Gastroesophageal sphincter (tissue), 4 donors: ENCODE results near the gene GOLGA1. TPM values are rescaled to one million over a fixed set of nuclear protein-coding genes. Genes with fewer than 3 reads are reported as not detected.
"Not testable (repeated sequence)": the region's sequence is repeated elsewhere in the genome, so short reads cannot be mapped to it uniquely, and the experiment has no call there.

Source experiments
- ATAC-seq: fragments of 150-250 bp; one replicate; pipeline ENCODE4 v1.9.1; 2016; ENCODE audit warnings: mild to moderate bottlenecking, moderate library complexity
- H3K27ac ChIP-seq, 4 donors: fragments of 200-600 bp; sonication (generic) in 3 of 4; 1 replicate in 3 of 4; 2 replicates in 1 of 4; pipeline ENCODE4 v1.5.1; 2016 to 2019
- H3K27me3 ChIP-seq: fragments of 200-600 bp; sonication (generic); one replicate; pipeline ENCODE4 v1.5.1; 2019
- H3K36me3 ChIP-seq, 2 donors: fragments of 200-600 bp; sonication (generic); one replicate each; pipeline ENCODE4 v1.5.1; 2019; ENCODE audit warnings: control low read depth in 1 of 2
- H3K4me1 ChIP-seq, 3 donors: fragments of 200-600 bp; sonication (generic); 1 replicate in 2 of 3; 2 replicates in 1 of 3; pipeline ENCODE4 v1.5.1; 2016 to 2019; ENCODE audit warnings: control low read depth in 2 of 3
- H3K4me3 ChIP-seq, 2 donors: fragments of 200-600 bp; sonication (generic); one replicate each; pipeline ENCODE4 v1.5.1; 2019; ENCODE audit warnings: mild to moderate bottlenecking in 1 of 2, moderate library complexity in 1 of 2
- H3K9me3 ChIP-seq, 3 donors: fragments of 200-600 bp; sonication (generic); one replicate each; pipeline ENCODE4 v1.5.1; 2017 to 2019; ENCODE audit warnings: control low read depth in 2 of 3
- EP300 ChIP-seq: sonication (generic); formaldehyde crosslinking; IDR thresholded peaks from one replicate; pipeline ENCODE4 v1.6.1; 2017; ENCODE audit warnings: antibody characterized with exemption, mild to moderate bottlenecking
- POLR2A ChIP-seq, 2 donors: fragments of 450-650 bp; IDR thresholded peaks; one replicate each; pipeline ENCODE4 v1.6.1; 2017; ENCODE audit warnings: antibody characterized with exemption in 2 of 2, mild to moderate bottlenecking in 2 of 2, moderate library complexity in 1 of 2
- POLR2AphosphoS5 ChIP-seq: sonication (generic); formaldehyde crosslinking; IDR thresholded peaks from one replicate; pipeline ENCODE4 v1.6.1; 2017; ENCODE audit warnings: antibody characterized with exemption
- WGBS, 2 donors: methylation state at CpG; one replicate each; pipeline ENCODE4 v1.1.5; 2018; ENCODE audit warnings: low coverage in 1 of 2; 5-methylcytosine and 5-hydroxymethylcytosine counted together
- total RNA-seq, 4 donors: library from RNA; depleted of rRNA; stranded (reverse); fragments of >200 nt; gene quantifications; one replicate each; pipeline ENCODE4 v1.1.0, GENCODE V29; 2016
- TF ChIP-seq, protein P1 (sequence below), 4 experiments: fragments of 200-600 bp in 2 of 4; fragments of 450-650 bp in 2 of 4; sonication (generic) in 1 of 4; IDR thresholded peaks; one replicate each; pipeline ENCODE4 v1.5.1; 2017 to 2019; ENCODE audit warnings: antibody characterized with exemption in 4 of 4, mild to moderate bottlenecking in 2 of 4, moderate library complexity in 2 of 4

The GOLGA1 gene
- total RNA-seq, 4 donors from 2014 or later: 21.3 to 42.5 (median 31.9) TPM

DNA sequence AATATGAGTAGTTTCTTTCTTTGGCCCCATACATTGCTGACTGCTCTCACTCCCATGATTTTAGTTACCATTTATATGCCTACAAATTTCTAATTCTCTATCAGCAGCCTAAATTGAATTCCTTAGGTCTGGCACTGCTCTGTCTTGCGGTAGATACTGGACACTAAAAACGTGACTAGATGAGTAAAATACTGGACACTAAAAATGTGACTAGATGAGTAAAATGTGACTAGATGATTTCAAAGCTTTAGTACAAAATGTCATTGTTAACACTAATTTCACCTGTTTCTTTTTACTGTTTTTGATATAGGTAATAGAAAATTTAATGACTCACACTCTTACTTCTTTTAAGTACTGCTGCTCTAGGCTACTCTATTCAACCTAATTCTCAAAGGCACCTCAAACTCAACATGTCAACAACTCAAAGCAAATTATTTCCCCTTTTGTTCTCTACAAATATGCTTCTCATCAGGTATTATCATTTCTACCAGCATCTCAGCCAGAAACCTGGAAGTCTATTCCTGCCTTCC lies 31.4 kb upstream of the GOLGA1 start:
- TF ChIP-seq EP300 (no peak), POLR2AphosphoS5 (no peak), POLR2A (IDR thresholded peaks at IDR 0.05) (no peak)
- TF ChIP-seq, protein P1, sequence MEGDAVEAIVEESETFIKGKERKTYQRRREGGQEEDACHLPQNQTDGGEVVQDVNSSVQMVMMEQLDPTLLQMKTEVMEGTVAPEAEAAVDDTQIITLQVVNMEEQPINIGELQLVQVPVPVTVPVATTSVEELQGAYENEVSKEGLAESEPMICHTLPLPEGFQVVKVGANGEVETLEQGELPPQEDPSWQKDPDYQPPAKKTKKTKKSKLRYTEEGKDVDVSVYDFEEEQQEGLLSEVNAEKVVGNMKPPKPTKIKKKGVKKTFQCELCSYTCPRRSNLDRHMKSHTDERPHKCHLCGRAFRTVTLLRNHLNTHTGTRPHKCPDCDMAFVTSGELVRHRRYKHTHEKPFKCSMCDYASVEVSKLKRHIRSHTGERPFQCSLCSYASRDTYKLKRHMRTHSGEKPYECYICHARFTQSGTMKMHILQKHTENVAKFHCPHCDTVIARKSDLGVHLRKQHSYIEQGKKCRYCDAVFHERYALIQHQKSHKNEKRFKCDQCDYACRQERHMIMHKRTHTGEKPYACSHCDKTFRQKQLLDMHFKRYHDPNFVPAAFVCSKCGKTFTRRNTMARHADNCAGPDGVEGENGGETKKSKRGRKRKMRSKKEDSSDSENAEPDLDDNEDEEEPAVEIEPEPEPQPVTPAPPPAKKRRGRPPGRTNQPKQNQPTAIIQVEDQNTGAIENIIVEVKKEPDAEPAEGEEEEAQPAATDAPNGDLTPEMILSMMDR (IDR thresholded peaks at IDR 0.05): no peak
- ATAC-seq: no peak
- H3K4me3 ChIP-seq: no peak overlapping the region
- 96 to 100% methylated on average over 2 of the region's 2 CpGs for WGBS, 2 donors
- peaks cover 0 to 68% of the 10 kb centered on the region in 2 donors for H3K36me3 ChIP-seq
- H3K9me3 ChIP-seq: no peaks in the 10 kb centered on the region
- H3K27ac ChIP-seq: no peak overlapping the region
- no peaks in the 10 kb centered on the region for H3K27me3 ChIP-seq
- H3K4me1 ChIP-seq: no peaks in the 10 kb centered on the region

DNA sequence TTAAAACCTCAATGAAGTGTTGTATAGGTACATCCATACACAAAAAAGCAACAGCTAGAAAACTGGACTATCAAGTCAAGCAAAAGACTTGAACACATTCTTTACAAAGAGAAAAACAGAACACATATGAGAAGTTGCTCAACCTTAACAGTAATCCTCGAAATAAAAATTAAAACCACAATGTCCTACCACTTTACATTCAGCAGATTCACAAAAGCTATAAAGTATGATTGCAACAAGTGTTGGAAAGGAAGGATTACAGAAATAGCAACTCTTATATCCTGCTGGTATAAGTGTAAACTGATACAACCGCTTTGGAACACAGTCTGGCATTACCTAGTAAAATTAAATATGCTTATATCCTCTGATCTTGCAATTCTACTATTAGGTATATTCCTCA lies 28.5 kb upstream of the GOLGA1 start:
- Histone ChIP-seq H3K9me3 (no peaks in the 10 kb centered on the region), H3K4me1 (no peaks in the 10 kb centered on the region), H3K27me3 (no peaks in the 10 kb centered on the region), H3K27ac (no peak overlapping the region), H3K36me3 (peaks cover 0 to 54% of the 10 kb centered on the region in 2 donors), H3K4me3 (no peak overlapping the region)
- no peak for ATAC-seq
- WGBS, 2 donors: 92 to 94% methylated on average over 2 of the region's 2 CpGs
- no peak for TF ChIP-seq POLR2A (IDR thresholded peaks at IDR 0.05)
- TF ChIP-seq, protein P1 (IDR thresholded peaks at IDR 0.05): no peak
- no peak for TF ChIP-seq EP300
- no peak for TF ChIP-seq POLR2AphosphoS5

DNA sequence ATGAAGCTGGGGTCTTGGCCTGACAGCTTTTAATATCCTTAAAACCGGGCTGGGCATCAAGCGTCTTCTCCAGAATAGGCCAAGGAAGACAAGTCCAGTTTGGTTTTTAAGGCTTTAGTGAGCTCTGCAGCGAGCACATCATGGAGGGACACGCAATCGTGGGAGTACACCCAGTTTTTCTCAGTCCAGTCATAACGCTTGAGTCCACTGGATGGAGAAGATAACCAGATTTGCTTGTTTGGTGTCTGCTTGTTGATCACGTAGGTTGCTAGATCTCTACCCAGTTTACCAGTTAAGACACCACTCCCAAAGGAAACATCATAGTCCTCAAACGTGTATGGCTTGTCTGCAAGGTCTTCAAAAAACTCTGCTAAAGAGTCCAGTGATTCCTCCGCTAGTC lies 27.4 kb upstream of the GOLGA1 start:
- Histone ChIP-seq H3K36me3 (peaks cover 0 to 42% of the 10 kb centered on the region in 2 donors), H3K27ac (no peak overlapping the region), H3K27me3 (no peaks in the 10 kb centered on the region), H3K4me3 (no peak overlapping the region), H3K9me3 (no peaks in the 10 kb centered on the region), H3K4me1 (no peaks in the 10 kb centered on the region)
- WGBS, 2 donors: 85 to 91% methylated on average over 3 to 7 of the region's 9 CpGs
- no peak for ATAC-seq
- TF ChIP-seq, protein P1 (IDR thresholded peaks at IDR 0.05): no peak
- TF ChIP-seq POLR2A (IDR thresholded peaks at IDR 0.05): no peak
- no peak for TF ChIP-seq POLR2AphosphoS5
- TF ChIP-seq EP300: no peak

- peaks cover 0 to 34% of the 10 kb centered on the region in 2 donors for H3K36me3 ChIP-seq
- H3K4me1 ChIP-seq, H3K4me3 ChIP-seq, H3K27me3 ChIP-seq, ATAC-seq, H3K27ac ChIP-seq, H3K9me3 ChIP-seq: not testable (repeated sequence)
- WGBS, 2 donors: 60 to 74% methylated on average over 4 of the region's 5 CpGs
Observed at GRCh38 chr9:124965775-124966568, 25.1 kb upstream of the GOLGA1 start.

DNA sequence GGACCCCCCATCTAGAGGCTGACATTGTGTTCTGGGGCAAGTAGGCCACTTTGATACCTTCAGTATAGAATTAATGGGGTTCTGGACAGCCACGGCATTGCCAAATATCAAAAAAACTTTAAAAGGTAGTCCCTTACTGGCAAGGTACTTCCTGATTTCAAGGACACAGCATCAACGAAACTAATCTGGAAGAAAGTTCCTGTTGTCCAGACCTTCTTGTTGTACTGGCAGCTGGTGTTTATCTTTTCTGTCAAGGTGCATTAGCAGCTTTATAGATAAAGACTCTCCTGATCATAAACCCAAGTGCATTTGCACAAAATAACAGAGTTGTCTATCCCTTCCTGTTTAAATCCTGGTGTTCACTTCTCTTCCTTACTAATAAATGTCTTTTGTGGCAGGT lies 23.7 kb upstream of the GOLGA1 start:
- no peaks in the 10 kb centered on the region for H3K27me3 ChIP-seq
- H3K4me3 ChIP-seq: no peak overlapping the region
- H3K9me3 ChIP-seq: no peaks in the 10 kb centered on the region
- WGBS, 2 donors: 64% methylated on average over 2 of the region's 2 CpGs; no CpG with 5 or more reads in 1 of the 2 donors
- H3K36me3 ChIP-seq: peaks cover 0 to 20% of the 10 kb centered on the region in 2 donors
- TF ChIP-seq EP300: no peak
- H3K4me1 ChIP-seq: no peaks in the 10 kb centered on the region
- ATAC-seq: no peak
- H3K27ac ChIP-seq: no peak overlapping the region

GRCh38 chr9:124964056-124964455 lies 23.2 kb upstream of the GOLGA1 start:
- Histone ChIP-seq H3K27me3 (no peaks in the 10 kb centered on the region), H3K4me3 (no peak overlapping the region), H3K9me3 (no peaks in the 10 kb centered on the region), H3K27ac (no peak overlapping the region), H3K4me1 (no peaks in the 10 kb centered on the region), H3K36me3 (peaks cover 0 to 16% of the 10 kb centered on the region in 2 donors)
- no peak for ATAC-seq
- WGBS, 2 donors: 60 to 86% methylated on average over 1 to 2 of the region's 2 CpGs
- TF ChIP-seq POLR2A (IDR thresholded peaks at IDR 0.05) (no peak), POLR2AphosphoS5 (no peak), EP300 (no peak)
- TF ChIP-seq, protein P1 (IDR thresholded peaks at IDR 0.05): no peak
